Activated naive CD4-positive, alpha-beta T cell treated with Interleukin-2 at 50 U/mL for 16 hours (primary cell): ENCODE results near the gene NT5M.

Experiments used
- DNase-seq: peaks from one replicate; pipeline ENCODE4 v3.0.0-alpha.2; 2020

The NT5M gene

DNA sequence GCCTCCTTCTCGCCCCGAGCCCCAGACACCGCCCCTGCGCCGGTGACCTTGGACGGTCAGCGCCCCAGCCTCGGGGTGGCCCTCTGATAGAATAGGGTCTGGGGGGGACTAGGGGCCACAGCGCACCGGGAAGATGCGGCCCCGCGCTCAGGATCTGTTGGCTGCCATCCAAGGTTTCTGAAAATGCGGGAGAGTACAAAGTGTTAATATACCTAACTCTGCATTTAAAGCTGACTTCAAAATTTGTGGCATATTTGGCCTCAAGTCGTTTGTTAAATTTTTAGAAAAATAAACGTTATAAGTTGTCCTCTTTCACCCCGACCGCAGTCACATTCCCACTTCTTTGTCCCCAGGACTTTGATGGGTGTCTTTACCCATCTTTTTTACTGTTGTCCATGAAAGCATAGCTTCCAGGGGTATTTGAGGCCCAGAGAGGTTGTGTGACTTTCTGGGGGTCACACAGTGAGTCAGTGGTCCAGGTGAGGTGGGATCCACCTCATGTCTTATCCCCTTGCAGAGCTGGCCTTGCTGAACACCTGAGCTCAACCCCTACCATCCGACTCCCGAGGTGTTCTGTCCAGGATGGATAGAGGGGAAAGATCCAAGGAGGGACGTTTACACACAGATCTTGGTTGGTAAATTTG, 796 bp downstream of the NT5M start:
- no peak for DNase-seq

- DNase-seq, result no peak
Measured at GRCh38 chr17:17304521-17304985, 1.4 kb downstream of the NT5M start.

GRCh38 chr17:17305281-17305801, 2.2 kb downstream of the NT5M start:
- DNase-seq, result peak; percentile 34

DNA sequence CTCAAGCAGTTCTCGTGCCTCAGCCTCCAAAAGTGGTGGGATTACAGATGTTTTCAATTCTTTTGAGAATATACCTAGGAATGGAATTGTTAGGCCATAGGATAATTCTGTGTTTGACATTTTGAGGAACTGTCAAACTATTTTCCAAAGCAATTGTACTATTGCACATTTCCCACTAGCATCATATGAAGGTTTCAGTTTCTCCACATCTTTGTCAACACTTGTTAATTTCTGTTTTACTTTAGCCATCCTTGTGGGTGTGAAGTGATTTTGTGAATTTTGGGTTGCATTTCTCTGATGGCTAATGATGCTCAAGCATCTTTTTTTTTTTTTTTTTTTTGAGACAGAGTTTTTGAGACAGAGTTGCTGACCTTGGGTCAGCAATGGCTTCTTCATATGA, 6.2 kb downstream of the NT5M start:
- DNase-seq, result no peak

DNA sequence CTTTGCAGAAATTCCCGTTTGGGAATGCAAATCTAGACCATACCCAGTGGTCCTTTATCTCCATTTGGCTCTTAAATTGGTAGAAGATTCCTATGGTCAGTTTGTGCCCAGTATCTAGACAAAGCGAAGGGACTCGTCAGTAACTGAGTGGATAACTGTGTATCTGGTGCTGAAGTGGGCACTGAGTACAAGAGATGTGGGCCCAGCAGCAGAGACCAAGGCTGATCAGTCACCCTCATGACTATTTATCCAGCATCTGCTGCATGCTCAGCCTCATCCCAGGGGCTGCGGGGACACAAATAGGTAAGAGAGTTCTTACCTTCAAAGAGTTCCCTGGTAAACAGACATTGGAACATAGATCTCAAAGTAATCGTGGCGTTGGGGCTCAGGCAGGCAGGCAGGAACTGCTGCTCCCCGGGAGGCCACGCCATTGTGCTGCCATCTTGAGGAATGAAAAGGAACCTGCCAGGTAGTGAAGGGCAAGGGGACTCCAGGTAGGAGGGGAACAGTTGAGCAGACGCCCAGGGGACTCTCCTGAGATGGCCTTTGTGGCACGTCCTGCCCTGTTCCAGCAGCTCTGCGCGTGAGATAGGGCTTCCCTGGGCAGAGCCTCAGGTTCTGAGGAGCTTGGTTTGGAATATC, 10.3 kb downstream of the NT5M start:
- DNase-seq, result peak; percentile 73

DNA sequence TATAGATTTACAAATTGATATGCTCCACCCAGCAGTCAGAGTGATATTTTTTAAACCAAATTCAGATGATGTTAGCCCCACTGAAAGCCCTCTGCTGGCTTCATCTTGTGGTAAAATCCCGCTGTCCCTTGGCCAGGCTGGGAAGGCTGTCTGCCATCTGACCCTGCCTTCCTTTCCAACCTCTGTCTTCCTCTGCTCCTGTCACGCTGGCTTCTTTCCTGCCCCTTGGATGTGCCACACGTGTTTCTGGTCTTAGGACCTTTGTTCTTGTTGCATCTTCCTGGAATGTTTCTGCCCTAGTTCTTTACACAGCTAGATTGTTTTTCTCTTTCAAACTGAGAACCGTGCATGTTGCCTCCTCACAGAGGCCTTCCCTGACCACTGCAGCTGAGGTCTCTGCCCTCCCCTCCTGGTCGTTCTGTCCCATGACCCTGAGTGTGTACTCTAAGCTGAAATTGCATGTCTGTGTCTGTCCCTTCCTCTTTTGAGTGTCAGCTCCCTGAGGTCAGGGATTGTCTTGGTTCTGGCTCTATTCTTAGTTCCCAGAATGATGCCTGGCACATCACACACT, 11.4 kb downstream of the NT5M start:
- DNase-seq, result no peak

GRCh38 chr17:17315142-17315821, 12.1 kb downstream of the NT5M start:
- DNase-seq, result no peak

GRCh38 chr17:17320188-17320910, 17.2 kb downstream of the NT5M start:
- no peak for DNase-seq

GRCh38 chr17:17320911-17321220, 17.7 kb downstream of the NT5M start:
- DNase-seq, result no peak

DNA sequence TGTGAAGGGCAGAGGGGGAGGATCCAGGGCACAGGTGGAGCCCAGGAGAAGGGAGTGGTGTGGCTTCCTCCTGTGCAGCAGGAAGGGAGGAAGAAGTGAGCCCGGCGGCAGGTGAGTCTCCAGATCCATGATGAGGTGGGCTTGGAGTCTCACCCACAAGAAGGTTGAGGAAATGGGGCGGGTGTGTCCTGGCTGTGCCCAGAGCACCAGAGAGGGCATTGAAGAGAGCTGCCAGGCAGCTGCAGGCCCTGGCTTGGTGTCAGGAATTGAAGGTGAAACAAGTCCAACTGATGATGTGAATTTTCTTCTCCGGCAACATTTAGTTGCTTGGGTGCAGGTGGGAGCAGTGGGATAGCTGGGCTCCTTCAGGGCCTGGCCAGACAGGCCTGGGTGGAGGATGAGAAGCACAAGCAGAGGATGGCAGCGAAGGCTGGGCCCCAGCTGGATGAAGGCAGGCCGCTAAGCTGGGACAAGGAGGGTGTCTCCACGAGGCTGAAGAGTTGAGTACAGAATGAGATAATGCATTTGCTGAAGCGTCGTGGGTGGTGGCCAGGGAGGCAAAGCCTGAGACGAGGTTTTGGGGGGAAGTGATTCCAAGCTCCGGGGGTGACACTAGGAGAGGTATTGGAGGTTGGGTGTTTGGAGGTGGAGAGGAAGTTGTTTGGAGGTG, 18.3 kb downstream of the NT5M start:
- no peak for DNase-seq

DNA sequence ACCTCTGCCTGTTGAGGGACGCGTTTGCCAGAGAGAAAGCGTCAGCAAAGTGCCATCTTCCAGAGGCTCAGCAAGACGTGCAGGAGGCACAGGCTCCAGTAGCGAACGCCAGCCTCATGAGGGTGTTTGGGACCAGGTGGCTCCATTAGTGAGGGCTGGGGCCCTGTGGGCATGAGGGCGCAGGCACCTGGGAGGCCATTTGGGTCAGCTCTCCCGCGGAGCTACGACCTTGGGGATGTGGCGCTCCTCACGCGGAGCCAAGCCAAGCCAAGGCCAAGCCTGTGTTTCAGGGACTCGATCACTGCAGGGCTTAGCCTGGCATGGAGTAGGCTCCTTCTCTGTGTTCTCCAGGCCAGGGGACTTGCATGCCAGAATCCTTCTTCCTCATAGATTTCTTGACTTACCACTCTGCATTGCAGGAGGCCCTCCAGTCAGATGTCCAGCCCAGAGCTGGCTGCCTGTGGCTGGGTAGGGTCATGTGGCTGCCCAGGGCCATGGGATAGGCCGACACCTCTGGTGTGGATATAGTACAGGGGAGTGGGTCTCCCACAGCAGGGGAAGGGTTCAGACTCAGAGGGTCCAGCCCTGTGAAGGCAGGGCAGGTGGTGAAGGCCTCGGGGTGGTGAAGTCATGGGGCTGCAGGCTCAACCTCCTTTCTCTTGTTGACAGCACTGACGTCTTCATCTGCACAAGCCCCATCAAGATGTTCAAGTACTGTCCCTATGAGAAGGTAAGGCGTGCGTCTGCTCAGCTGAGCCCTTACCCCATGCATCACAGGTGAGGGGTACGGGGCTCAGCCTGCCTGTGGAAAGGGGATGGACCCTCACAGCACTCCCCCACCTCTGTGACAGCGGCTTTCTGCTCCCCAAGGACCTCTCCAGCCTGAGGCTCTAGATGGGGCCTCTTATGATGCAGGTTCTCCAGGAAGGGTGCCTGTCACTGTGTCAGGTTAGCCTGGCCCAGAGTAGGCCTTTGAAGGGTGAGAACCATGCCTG, 19.6 kb downstream of the NT5M start:
- DNase-seq, result no peak

GRCh38 chr17:17324616-17325015, 21.4 kb downstream of the NT5M start:
- no peak for DNase-seq

DNA sequence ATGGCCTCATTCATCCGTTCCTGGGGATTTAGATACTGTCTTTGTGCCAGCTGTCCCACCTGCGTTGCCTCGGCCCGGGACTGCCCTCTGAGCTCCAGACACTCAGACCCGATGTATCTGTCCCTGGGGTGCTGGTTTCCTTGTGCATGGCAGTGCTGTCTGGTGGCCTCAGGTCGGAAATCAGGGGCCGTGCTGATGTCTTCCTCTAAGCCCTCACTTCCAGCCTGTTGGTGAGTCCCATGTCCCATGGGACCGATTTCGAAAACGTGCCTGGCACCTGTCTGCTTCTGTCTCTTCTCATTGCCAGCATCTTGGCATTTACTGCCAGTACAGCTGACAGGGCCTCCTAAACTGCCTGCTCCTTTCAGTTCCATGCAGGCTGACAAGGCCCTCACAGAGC, 22.1 kb downstream of the NT5M start:
- DNase-seq, result no peak

GRCh38 chr17:17325816-17326215, 22.6 kb downstream of the NT5M start:
- no peak for DNase-seq

- no peak for DNase-seq
Measured at GRCh38 chr17:17326275-17326875, 23.2 kb downstream of the NT5M start.

- no peak for DNase-seq
Measured at GRCh38 chr17:17328251-17328650, 25.1 kb downstream of the NT5M start.

GRCh38 chr17:17341452-17341851, 38.3 kb downstream of the NT5M start:
- no peak for DNase-seq

DNA sequence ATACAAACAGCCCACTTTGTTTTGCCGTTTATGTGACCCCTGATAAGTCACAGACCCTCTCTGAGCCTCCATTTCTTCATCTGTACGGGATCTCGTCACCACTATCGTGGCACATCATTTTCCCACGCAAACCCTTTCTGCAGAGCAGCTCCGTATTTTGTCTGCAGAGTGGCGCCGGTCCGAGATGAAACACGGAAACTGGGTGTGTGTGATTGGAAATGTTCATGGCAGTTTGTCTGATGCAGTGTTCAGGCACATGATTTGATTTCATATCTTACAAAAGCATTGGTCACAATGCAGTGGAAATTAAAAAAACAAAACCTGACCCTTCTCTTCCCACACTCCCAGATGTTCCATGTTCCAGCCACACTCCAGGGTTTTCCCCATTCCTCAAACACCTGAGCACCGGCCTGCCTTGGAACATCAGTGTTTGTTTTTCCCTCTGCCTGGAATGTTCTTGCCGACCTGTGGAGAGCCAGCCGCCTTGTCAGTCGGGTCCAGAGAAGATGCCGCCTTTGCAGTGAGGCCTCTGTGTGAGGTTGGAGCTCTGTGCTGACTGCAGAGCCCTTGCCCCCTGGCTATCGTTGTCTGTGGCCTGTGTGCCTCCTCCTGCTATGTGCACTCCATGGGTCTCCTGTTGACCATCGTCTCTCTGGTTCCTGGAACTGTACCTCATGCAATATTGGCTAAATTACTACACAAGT, 39.2 kb downstream of the NT5M start:
- DNase-seq, result no peak

DNA sequence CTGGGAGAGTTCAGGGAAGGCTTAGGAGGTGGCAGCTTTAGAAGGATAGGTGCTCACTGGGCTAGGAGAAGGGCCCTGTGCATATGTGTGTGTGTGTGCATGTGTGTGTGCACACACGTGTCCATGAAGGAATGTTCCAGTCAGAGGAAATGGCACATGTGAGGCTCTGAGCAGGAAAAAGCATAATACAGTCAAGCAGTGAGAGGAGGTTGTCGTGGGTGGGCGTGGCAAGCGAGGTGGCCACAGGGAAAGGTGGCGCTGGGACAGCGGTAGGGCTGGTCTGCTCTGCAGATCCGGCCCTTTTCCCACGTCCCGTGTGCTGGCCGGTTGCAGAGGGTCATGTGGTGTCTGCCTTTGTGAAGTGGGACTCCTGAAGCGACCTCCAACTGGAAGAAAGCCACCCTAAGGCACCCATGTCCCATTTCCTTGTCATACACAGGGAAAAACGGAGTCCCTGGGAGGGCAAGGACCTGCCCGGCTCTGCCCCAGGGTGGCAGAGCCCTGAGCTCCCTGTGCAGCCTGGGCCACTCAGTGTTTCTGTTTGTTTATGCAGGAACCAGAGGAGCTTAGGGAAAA, 40.1 kb downstream of the NT5M start:
- DNase-seq, result no peak
